AG09319 (cell line): ENCODE data around the gene LRRC56.

ENCODE experiments used
- DNase-seq: peaks from one replicate; pipeline ENCODE4 v3.0.0-alpha.2; 2010; ENCODE audit warnings: low read depth; ENCODE audit errors: extremely low read depth
- TF ChIP-seq, protein P1 (sequence below): IDR thresholded peaks from 2 replicates; pipeline ENCODE4 v1.5.1; 2011; ENCODE audit warnings: low read depth, mild to moderate bottlenecking, inconsistent platforms, low read length, moderate library complexity

LRRC56 gene

DNA sequence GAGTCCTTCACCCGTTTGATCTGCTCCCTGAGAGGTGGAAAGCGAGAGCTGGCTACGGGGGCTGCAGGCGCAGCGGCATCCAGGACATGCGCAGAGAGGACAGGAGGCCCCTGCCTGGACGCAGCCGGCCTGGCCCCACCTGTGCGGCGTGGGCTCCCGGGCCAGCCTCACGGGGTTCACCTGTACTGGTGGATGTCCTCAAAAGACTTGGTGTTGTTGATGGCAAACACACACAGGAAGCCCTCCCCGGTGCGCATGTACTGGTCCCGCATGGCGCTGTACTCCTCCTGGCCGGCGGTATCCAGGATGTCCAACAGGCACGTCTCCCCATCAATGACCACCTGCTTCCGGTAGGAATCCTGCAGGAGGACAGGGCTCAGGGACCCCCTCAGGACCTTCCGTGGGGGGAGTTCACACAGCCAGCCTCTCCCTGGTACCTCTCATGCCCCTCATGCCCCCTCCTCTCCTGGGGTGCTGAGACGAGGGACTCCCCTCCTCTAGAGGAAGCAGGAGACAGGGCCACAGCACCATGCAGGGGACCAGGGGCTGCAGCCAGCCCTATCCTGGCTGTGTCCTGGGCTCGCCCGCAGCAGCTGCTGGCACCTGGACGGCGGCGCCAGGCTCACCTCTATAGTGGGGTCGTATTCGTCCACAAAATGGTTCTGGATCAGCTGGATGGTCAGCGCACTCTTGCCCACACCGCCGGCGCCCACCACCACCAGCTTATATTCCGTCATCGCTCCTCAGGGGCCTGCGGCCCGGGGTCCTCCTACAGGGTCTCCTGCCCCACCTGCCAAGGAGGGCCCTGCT lies 3.5 kb upstream of the LRRC56 start:
- TF ChIP-seq, protein P1, sequence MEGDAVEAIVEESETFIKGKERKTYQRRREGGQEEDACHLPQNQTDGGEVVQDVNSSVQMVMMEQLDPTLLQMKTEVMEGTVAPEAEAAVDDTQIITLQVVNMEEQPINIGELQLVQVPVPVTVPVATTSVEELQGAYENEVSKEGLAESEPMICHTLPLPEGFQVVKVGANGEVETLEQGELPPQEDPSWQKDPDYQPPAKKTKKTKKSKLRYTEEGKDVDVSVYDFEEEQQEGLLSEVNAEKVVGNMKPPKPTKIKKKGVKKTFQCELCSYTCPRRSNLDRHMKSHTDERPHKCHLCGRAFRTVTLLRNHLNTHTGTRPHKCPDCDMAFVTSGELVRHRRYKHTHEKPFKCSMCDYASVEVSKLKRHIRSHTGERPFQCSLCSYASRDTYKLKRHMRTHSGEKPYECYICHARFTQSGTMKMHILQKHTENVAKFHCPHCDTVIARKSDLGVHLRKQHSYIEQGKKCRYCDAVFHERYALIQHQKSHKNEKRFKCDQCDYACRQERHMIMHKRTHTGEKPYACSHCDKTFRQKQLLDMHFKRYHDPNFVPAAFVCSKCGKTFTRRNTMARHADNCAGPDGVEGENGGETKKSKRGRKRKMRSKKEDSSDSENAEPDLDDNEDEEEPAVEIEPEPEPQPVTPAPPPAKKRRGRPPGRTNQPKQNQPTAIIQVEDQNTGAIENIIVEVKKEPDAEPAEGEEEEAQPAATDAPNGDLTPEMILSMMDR = no peak
- DNase-seq = no peak

DNA sequence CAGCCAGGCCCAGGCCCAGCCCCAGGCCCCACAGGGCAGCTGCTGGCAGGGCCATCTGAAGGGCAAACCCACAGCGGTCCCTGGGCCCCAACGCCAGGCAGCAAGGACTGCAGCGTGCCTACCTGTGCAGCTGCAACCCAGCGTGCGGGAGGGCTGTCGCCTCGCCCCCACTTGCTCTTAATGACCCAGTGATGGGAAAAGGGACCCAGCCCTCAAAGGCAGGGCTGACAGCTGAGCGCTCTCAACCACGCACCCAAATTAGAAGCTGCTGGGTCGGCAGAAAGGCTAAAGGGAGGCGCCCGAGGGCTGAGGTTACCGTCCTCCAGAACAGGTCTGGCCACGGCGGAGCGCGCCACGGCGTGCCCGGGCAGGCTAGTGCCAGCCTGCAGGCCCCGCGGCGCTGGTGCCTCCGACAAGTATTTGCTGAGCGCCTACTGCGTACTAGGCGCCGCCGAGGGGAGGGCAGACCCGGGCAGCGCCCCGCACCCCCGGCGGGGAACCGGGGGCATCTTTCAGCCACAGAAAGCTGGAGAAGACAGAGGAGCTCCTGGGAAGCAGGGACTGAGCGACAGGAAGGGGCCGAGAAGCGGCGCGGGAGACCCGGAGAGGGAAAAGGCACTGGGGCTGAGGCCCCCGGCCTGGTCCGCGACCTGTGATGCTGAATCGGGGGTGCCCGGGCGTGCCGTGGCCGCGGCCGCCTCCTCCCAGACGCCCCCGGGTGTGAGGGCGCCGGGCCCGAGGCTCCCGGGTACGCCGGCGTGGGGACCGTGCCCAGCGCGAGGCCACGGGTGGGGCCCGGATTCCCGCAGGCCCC lies 2.7 kb upstream of the LRRC56 start:
- no peak for DNase-seq
- TF ChIP-seq, protein P1 = no peak

DNA sequence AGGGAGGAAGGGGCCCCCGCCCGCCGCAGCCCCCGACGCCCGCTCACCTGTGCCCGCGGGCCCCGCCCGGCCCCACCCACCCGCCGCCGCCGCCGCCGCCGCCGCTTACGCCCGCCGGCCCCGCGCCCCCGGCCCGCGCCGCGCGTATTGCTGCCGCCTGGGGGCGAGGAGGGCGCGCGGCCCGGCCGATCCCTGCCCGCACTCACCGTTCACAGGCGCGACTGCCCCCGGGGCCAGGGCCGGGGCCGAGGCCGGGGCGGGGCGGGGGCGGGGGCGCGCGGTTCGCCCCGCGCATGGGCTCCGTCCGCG lies 2.2 kb upstream of the LRRC56 start:
- no peak for DNase-seq
- TF ChIP-seq, protein P1 = no peak

DNA sequence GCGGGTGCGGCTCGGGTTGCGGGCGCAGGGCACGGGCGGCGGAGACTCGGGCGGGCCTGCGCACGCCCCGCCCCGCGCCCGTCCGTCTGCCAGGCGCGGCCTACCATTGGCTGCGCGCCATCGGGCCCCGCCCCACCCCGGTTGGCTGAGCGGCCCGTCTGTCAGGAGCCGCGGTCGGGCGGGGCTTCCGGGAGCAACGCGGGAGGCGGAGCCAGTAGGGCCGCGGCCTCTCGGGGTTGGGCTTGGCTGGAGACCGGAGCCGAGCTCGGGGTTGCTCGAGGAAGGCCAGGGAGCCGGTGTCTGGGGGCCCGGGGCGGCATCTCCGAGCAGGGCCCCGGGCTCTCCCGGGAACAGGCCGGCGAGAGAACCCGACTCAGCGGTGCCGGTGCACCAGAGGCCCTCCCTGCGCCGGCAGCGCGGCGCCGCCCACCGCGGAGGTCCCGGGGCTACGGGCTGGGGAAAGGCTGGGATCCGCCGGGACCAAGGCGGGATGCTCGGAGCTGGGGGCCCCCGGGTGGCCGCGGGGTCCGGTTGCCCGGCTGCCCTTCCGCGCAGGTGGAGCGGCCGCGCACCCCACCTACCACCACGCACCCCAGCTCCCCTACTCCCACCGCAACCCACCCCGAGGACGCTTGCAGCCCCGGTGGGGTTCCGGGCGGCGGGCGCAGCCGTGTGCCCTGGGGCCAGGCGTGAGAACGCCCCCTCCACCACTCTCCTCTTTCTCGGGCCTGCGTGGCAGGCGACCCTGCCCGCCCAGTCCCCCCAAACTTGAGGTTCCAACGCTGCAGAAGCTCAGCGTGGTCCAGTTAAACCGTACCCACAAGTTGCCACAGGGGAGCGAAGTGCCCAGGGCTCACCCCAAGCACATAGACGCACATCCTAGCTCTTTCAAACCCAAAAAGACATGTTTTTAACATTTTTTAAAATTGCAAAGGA lies 1.5 kb upstream of the LRRC56 start, which contains the start of gene HRAS:
HRAS (minus strand) TSS at position 58 of the 936 bp plus-strand sequence.
- TF ChIP-seq, protein P1 = no peak
- DNase-seq = peak; percentile 89

DNA sequence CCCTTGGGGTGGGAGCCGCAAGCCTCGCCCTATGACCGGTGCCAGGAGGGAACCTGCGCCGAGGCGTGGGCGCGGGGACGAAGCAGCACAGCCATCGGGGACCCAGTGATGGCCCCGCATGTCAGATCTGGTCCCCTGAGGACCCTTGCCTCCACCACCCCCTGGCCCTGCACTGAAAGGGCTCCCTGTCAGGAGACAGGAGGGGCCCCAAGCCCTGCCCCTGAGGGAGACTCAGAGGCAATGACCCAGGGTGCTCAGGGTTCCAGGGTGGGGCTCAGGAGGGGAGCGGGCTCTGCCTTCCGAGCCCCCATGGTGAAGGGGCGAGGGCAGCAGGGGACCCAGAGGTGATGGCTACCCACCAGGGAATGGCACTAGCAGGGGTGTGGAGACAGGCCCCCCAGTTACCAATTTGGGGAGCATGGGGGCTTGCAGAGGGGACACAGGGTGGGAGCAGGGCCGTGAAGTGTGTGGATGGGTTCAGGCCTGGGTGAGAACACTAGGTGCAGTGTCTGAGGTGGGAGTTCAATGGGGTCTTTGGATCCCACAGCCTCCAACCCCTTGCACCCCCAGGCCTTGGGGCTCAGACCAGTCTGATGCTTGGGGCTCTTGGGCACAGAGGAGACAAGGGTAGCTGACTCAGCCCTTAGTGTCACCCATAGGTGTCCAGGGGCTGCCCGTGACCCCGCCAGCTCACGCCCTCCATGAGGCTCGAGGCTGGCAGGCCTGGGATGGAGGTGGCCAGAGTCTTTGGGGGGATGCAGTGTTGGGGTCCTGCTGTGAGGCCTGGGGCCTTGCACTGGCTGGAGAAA lies 499 bp downstream of the LRRC56 start:
- TF ChIP-seq, protein P1 = no peak
- no peak for DNase-seq

DNA sequence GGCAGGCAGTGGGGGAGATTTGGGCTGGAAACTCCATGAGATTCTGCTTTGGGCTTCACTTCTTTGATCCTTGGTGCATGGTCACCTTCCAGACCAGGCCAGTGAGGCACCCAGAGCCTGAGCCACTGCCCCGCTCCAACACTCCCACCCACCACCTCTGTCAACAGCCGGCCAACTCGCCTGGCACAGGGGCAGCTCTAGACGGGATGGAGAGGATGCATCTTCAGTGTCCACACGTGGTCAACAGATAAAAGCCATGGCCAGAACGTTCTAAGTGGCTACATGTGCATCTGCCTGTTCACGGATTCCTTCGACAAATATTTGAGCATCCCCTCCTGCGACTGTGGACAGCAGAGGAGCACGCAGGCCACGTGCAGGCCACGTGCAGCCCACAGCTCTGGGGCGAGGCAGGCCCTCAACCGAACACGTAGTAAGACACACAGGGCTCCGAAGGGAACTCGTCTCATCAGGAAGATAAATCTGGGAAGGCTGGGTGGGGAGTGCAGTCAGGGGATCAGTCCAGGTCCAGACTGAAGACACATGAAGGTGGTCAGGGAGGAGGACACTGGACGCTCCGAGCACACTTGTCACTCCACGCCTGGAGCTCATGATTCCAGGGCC lies 1.2 kb downstream of the LRRC56 start:
- DNase-seq = no peak

More for the DNA sequence above, 1.2 kb downstream of the LRRC56 start:
- TF ChIP-seq, protein P1 = no peak
